Upper lobe of left lung (tissue), 6 donors: Measurements from ENCODE around the gene NUP214. TPM values are rescaled to one million over a fixed set of nuclear protein-coding genes. Genes with fewer than 3 reads are reported as not detected.
"Not testable (repeated sequence)": the region's sequence is repeated elsewhere in the genome, so short reads cannot be mapped to it uniquely, and the experiment has no call there.

Experiments used
- ATAC-seq, 2 donors: fragments of 200-7000 bp; cut with Tn5 transposase; one replicate each; pipeline ENCODE4 v1.9.1; 2022; ENCODE audit warnings: mild to moderate bottlenecking in 2 of 2, moderate library complexity in 2 of 2; ENCODE audit not compliant: low FRiP score in 2 of 2
- DNase-seq, 2 donors: peaks; one replicate each; pipeline ENCODE4 v3.0.0-alpha.2; 2019 to 2020
- H3K27ac ChIP-seq, 4 donors: fragments of 200-600 bp; sonication (generic); one replicate each; pipeline ENCODE4 v1.5.1; 2016 to 2019
- H3K27me3 ChIP-seq, 4 donors: fragments of 200-600 bp; sonication (generic); one replicate each; pipeline ENCODE4 v1.5.1; 2017 to 2019
- H3K36me3 ChIP-seq, 4 donors: fragments of 200-600 bp; sonication (generic); one replicate each; pipeline ENCODE4 v1.5.1; 2016 to 2019
- H3K4me1 ChIP-seq, 4 donors: fragments of 200-600 bp; sonication (generic); one replicate each; pipeline ENCODE4 v1.5.1; 2018 to 2019
- H3K4me3 ChIP-seq, 4 donors: fragments of 200-600 bp; sonication (generic); one replicate each; pipeline ENCODE4 v1.5.1; 2017 to 2019; ENCODE audit warnings: mild to moderate bottlenecking in 2 of 4, moderate library complexity in 1 of 4
- H3K9me3 ChIP-seq, 4 donors: fragments of 200-600 bp; sonication (generic); one replicate each; pipeline ENCODE4 v1.5.1; 2018 to 2019
- EP300 ChIP-seq, 4 donors: sonication (generic); formaldehyde crosslinking; IDR thresholded peaks; one replicate each; pipeline ENCODE4 v1.5.1; 2017; ENCODE audit warnings: antibody characterized with exemption in 4 of 4, control low read depth in 2 of 4
- POLR2A ChIP-seq, 4 donors: fragments of 450-650 bp; IDR thresholded peaks; one replicate each; pipeline ENCODE4 v1.5.1; 2016 to 2017; ENCODE audit warnings: antibody characterized with exemption in 4 of 4, mild to moderate bottlenecking in 2 of 4
- POLR2AphosphoS5 ChIP-seq, 2 donors: sonication (generic); formaldehyde crosslinking; IDR thresholded peaks; one replicate each; pipeline ENCODE4 v1.5.1; 2017; ENCODE audit warnings: antibody characterized with exemption in 2 of 2
- WGBS, 2 donors: methylation state at CpG; one replicate each; pipeline ENCODE4 v1.1.5; 2017 to 2018; 5-methylcytosine and 5-hydroxymethylcytosine counted together
- total RNA-seq, 6 donors: library from RNA; depleted of rRNA in 4 of 6; stranded (reverse); fragments of >200 nt in 4 of 6; gene quantifications; one replicate each; pipeline versions ENCODE4 v1.1.0 to v1.2.1, GENCODE V29; 2016 to 2021
- TF ChIP-seq, protein P1 (sequence below), 6 experiments: fragments of 450-650 bp in 4 of 6; fragments of 200-600 bp in 2 of 6; sonication (generic) in 2 of 6; IDR thresholded peaks; one replicate each; pipeline ENCODE4 v1.5.1; 2016 to 2019; ENCODE audit warnings: antibody characterized with exemption in 6 of 6
- donor health status: DM: no; HTN: no; CAD: no; lungs with moderate emphysema.
- donor health status: DM: no; HTN: yes; CAD: no; lungs with severe emphysema.

The NUP214 gene
- total RNA-seq, 6 donors from 2014 or later: 35.3 to 113 (median 44.3) TPM

DNA sequence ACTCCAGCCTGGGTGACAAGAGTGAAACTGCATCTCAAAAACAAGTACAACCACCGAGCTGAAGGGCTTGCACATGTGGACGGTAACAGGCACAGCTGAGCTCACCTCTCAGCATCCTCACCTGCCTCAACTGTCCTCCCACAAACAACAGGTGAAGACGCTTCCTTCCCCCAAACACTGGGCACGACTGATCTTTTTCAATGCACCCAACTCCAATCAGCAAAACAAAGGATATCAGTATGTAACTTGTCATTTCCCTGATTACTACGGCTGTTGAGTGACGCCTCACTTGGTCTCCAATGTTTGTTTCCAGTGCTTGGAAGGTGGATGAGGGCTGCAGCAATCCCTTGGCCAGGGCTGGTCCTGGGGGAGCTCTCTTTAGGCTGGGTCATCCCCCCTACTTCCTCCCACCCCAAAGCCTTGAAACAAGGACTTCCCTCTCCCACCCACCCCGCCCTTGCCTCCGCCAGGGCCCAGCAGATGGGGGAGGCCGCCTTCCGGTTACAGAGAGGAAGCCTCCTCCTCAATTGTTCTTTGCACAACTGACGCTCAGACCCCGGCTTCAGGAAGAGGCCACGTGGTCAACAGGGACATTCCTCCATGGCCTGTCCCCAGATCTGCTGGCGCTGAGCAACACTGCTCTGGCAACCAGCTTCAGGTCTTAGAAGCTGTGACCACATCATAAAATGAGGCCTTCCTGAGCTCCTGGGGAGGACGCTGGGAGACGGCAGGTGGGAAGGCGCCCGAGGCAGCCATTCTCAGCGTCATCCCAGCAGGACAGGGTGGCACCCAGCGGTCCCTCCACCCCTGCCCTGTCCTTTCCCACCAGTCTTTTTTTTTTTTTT lies 145.0 kb downstream of the NUP214 start:
- H3K9me3 ChIP-seq: no peaks in the 10 kb centered on the region
- peak overlapping the region in 3 of 4 donors; percentile 4 to 30 (median 11) for H3K4me3 ChIP-seq
- H3K27me3 ChIP-seq: no peaks in the 10 kb centered on the region
- DNase-seq (peak; percentile 66 to 86), ATAC-seq (peak; percentile 44 to 69)
- H3K27ac ChIP-seq: peak overlapping the region; percentile 87 to 93 (median 92)
- WGBS, 2 donors: 37 to 50% methylated on average over 10 to 12 of the region's 20 CpGs
- H3K4me1 ChIP-seq: peaks cover 66 to 88% (median 69%) of the 10 kb centered on the region in 4 donors
- TF ChIP-seq POLR2AphosphoS5 (IDR thresholded peaks at IDR 0.05): peak; percentile 59 to 69
- peak in 1 of 4 donors; percentile 29 for TF ChIP-seq POLR2A (IDR thresholded peaks at IDR 0.05)
- peak in 2 of 4 donors; percentile 8 to 54 for TF ChIP-seq EP300 (IDR thresholded peaks at IDR 0.05)
- TF ChIP-seq, protein P1, sequence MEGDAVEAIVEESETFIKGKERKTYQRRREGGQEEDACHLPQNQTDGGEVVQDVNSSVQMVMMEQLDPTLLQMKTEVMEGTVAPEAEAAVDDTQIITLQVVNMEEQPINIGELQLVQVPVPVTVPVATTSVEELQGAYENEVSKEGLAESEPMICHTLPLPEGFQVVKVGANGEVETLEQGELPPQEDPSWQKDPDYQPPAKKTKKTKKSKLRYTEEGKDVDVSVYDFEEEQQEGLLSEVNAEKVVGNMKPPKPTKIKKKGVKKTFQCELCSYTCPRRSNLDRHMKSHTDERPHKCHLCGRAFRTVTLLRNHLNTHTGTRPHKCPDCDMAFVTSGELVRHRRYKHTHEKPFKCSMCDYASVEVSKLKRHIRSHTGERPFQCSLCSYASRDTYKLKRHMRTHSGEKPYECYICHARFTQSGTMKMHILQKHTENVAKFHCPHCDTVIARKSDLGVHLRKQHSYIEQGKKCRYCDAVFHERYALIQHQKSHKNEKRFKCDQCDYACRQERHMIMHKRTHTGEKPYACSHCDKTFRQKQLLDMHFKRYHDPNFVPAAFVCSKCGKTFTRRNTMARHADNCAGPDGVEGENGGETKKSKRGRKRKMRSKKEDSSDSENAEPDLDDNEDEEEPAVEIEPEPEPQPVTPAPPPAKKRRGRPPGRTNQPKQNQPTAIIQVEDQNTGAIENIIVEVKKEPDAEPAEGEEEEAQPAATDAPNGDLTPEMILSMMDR (IDR thresholded peaks at IDR 0.05): no peak
- H3K36me3 ChIP-seq: no peaks in the 10 kb centered on the region

DNA sequence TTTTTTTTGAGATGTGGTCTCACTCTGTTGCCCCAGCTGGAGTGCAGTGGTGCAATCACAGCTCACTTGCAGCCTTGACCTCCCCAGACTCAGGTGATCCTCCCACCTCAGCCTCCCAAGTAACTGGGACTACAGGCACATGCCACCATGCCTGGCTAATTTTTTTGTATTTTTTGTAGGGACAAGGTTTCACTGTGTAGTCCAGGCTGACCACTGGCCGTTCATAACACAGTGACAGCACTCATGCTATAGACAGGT lies 145.6 kb downstream of the NUP214 start:
- not testable (repeated sequence) for ATAC-seq, H3K9me3 ChIP-seq, H3K36me3 ChIP-seq, H3K27me3 ChIP-seq, DNase-seq
- peak overlapping the region in 2 of 4 donors; percentile 11 to 30 for H3K4me3 ChIP-seq
- WGBS, 2 donors: 58 to 69% methylated on average over 1 of the region's 1 CpG
- peaks cover 61 to 85% (median 64%) of the 10 kb centered on the region in 4 donors for H3K4me1 ChIP-seq
- H3K27ac ChIP-seq: peak overlapping the region; percentile 87 to 93 (median 92)

DNA sequence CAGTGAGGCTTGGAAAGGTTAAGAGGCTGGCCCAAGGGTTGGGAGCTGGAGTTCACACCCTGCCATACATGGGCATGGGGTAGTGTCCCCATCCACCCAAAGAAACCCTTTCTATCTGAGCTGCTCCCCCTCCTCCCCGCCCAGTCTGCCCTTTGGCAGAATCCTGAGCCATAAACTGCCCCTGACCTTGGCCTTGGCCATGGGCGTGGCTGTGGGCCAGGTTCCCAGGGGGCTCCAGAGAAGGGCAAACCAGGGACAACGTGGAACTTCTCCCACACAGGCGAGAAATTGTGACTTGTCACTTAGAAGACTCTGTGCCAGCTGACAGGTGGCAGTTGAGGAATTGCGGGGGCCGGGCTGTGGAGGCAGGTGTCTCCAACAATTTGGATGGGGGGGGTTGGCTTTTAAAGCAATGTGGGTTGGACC lies 146.1 kb downstream of the NUP214 start:
- 55 to 68% methylated on average over 5 to 6 of the region's 6 CpGs for WGBS, 2 donors
- ATAC-seq: no peak
- DNase-seq: peak in 1 of 2 donors; percentile 36
- TF ChIP-seq POLR2A (IDR thresholded peaks at IDR 0.05) (no peak), EP300 (IDR thresholded peaks at IDR 0.05) (no peak), POLR2AphosphoS5 (IDR thresholded peaks at IDR 0.05) (no peak)
- TF ChIP-seq, protein P1 (IDR thresholded peaks at IDR 0.05): no peak
- H3K9me3 ChIP-seq: no peaks in the 10 kb centered on the region
- H3K4me1 ChIP-seq: peaks cover 57 to 85% (median 61%) of the 10 kb centered on the region in 4 donors
- H3K27ac ChIP-seq: peak overlapping the region; percentile 87 to 93 (median 92)
- no peak overlapping the region for H3K4me3 ChIP-seq
- no peaks in the 10 kb centered on the region for H3K36me3 ChIP-seq
- H3K27me3 ChIP-seq: no peaks in the 10 kb centered on the region

DNA sequence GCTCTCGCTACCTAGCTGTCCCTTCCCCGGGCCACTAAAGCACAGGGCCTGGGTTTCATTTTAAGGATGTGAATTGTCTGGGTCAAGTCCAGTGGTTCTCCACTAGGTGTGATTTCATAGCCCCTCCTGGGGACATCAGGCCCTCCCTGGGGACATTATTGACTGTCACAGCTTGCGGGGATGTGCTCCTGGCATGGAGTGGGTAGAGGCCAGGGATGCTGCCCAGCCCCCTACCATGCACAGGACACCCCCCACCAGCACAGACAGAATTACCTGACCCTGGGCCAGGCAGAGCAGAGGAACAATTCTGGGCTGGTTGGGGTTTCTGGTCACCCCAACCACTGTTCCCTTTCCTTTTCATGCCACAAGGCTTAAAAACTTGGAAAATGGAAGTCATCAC lies 146.8 kb downstream of the NUP214 start:
- no peaks in the 10 kb centered on the region for H3K36me3 ChIP-seq
- TF ChIP-seq, protein P1 (IDR thresholded peaks at IDR 0.05): no peak
- TF ChIP-seq POLR2AphosphoS5 (IDR thresholded peaks at IDR 0.05) (no peak), POLR2A (IDR thresholded peaks at IDR 0.05) (no peak), EP300 (IDR thresholded peaks at IDR 0.05) (no peak)
- no peaks in the 10 kb centered on the region for H3K27me3 ChIP-seq
- peak overlapping the region in 2 of 4 donors; percentile 80 to 86 for H3K4me3 ChIP-seq
- DNase-seq: no peak
- no peaks in the 10 kb centered on the region for H3K9me3 ChIP-seq
- WGBS, 2 donors: 80 to 91% methylated on average over 3 of the region's 3 CpGs
- peak overlapping the region; percentile 87 to 93 (median 92) for H3K27ac ChIP-seq
- no peak for ATAC-seq
- peaks cover 52 to 85% (median 59%) of the 10 kb centered on the region in 4 donors for H3K4me1 ChIP-seq

DNA sequence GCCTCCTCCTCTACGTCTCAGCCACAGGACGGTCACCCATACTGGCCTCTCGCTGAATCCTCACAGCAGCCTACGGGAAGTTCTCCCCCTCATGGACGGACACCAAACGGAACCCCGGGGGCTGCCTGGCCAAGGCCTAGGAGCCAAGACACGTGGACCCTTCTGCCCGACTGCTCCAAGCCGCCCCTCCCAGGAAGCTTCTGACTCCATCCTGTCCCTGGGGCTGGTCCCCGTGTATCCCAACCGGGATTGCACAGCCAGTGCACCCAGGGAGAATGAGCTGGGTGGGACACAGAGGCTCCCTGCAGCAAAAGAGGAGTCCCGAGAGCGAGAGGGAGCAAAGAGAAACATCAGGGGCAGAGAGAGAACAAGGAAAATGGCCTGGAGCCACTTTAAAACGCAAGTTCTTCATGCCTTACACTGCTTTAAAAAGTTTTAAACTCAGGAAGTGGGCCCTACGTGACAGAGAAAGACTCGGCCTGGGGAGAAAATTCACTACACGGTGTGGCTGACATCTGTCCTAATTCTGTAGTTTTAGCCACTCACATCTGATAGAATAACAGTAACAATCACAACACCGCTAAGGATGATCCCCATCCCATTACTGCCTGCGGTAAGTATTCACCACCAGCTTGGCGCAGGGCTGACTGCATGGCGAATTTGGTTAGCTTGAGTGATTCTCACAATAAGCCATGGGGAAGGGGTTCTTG lies 147.9 kb downstream of the NUP214 start:
- H3K4me3 ChIP-seq: peak overlapping the region in 3 of 4 donors; percentile 80 to 86 (median 82)
- DNase-seq (peak; percentile 54 to 59), ATAC-seq (no peak)
- peaks cover 47 to 85% (median 56%) of the 10 kb centered on the region in 4 donors for H3K4me1 ChIP-seq
- no peaks in the 10 kb centered on the region for H3K9me3 ChIP-seq
- H3K27me3 ChIP-seq: no peaks in the 10 kb centered on the region
- H3K27ac ChIP-seq: peak overlapping the region; percentile 87 to 93 (median 92)
- 53 to 58% methylated on average over 16 to 22 of the region's 22 CpGs for WGBS, 2 donors
- H3K36me3 ChIP-seq: no peaks in the 10 kb centered on the region
- TF ChIP-seq POLR2A (IDR thresholded peaks at IDR 0.05) (peak in 1 of 4 donors; percentile 23), POLR2AphosphoS5 (IDR thresholded peaks at IDR 0.05) (peak; percentile 31 to 70), EP300 (IDR thresholded peaks at IDR 0.05) (no peak)
- TF ChIP-seq, protein P1 (IDR thresholded peaks at IDR 0.05): peak in 2 of 6 experiments; percentile 8 to 11
